Measurements from ENCODE around the gene STEAP2. TPM values are rescaled to one million over a fixed set of nuclear protein-coding genes. Genes with fewer than 3 reads are reported as not detected.

STEAP2 gene
- total RNA-seq, 1 experiment from 2014 or later: 13.4 TPM

DNA sequence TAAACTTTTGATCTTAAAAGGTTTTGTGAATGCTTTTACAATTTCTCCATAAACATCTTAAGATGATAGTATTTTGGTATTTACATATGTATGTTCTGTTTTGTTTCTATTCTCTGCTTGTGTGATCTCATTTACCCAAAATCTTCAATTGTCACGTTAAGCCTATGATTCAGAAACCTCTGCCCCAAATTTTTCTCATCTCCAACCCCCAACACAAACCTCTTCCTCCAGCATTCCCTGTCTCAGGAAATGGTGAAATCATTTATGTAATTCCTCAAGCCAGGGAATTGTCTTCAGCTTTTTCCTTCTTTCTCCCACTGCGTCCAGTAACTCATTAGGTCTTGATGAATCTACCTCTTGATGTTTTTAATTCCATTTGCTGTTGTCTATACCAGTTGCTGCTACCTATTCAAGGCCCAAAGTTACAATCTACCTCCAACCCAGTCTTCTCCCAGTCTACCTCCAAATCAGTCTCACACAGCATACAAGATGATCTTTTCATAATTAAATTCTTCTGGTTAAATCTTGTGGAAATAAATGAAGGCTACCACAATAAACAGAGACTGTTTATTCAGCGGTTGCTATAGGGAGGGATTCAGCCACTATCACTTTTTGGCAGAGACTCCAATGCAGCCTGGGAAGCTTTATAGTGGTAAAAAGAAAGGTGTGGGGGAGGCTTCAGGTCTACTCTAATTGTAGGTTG is 39.2 kb downstream of the STEAP2 start:
- H3K36me3 ChIP-seq (ENCODE audit: control insufficient read depth in 1 of 2, insufficient read depth in 2 of 2, low read length in 2 of 2): no peaks in the 10 kb centered on the region
- no peak overlapping the region for H3K9ac ChIP-seq (ENCODE audit: low read length)
- no peak overlapping the region for H3K27ac ChIP-seq (ENCODE audit: low read depth, low read length)
- ChIA-PET POLR2A (interaction anchor here (1.0 to 1.5 kb wide), 2 partner anchors 39 to 72 kb away, joined by 3 read pairs; partner anchors contain the start of gene STEAP2), CTCF (no interaction called here), RAD21 (ENCODE audit: low non-redundant PET in 1 of 2, low total read pairs in 2 of 2, uncharacterized antibody in 2 of 2, unreplicated experiment in 2 of 2) (no interaction called here)
- ATAC-seq: no peak
- H4K20me1 ChIP-seq (ENCODE audit: insufficient read depth): no peaks in the 10 kb centered on the region
- H3K9me3 ChIP-seq (ENCODE audit: control insufficient read depth in 1 of 2, insufficient read depth in 1 of 2, low read depth in 1 of 2, low read length in 2 of 2): no peaks in the 10 kb centered on the region
- peaks cover 0 to 2% of the 10 kb centered on the region in 2 experiments; a peak in 1 of 4 replicates for H3K4me1 ChIP-seq (ENCODE audit: control insufficient read depth in 1 of 2, insufficient read depth in 2 of 2, low read length in 2 of 2)
- no peak overlapping the region for H3K4me2 ChIP-seq (ENCODE audit: low read length)
- no peak overlapping the region for H2AFZ ChIP-seq (ENCODE audit: low read depth, low read length, poor library complexity, severe bottlenecking)
- no peak overlapping the region for H3K4me3 ChIP-seq (replicated peaks in 1 of 2; ENCODE audit: low read depth in 1 of 2, low read length in 2 of 2)
- no peaks in the 10 kb centered on the region for H3K79me2 ChIP-seq (ENCODE audit: insufficient read depth, low read length)
- H3K27me3 ChIP-seq (ENCODE audit: insufficient read depth, low read length): no peaks in the 10 kb centered on the region
- no peaks in the 10 kb centered on the region for H3K9me2 ChIP-seq (ENCODE audit: insufficient read depth)
- no peak for DNase-seq (ENCODE audit: low read depth, low spot score)
- no peak for TF ChIP-seq POLR2AphosphoS5 (IDR thresholded peaks at IDR 0.05; ENCODE audit: low read depth, low read length)
- TF ChIP-seq CBX3 (IDR thresholded peaks at IDR 0.05; ENCODE audit: low read depth): no peak
- TF ChIP-seq ELF1 (IDR thresholded peaks at IDR 0.05; ENCODE audit: borderline replicate concordance, low read depth): no peak
- no peak for TF ChIP-seq SRF (IDR thresholded peaks at IDR 0.05; ENCODE audit: low read depth)
- no peak for TF ChIP-seq TCF7L2 (IDR thresholded peaks at IDR 0.05; ENCODE audit: borderline replicate concordance, extremely low read depth, insufficient read depth, insufficient read length)
- no peak for TF ChIP-seq POLR2A (IDR thresholded peaks at IDR 0.05; ENCODE audit: borderline replicate concordance, extremely low read depth, insufficient read depth, insufficient read length)
- TF ChIP-seq EZH2 (IDR thresholded peaks at IDR 0.05): no peak
- no peak for TF ChIP-seq SP1 (IDR thresholded peaks at IDR 0.05; ENCODE audit: low read depth)
- TF ChIP-seq EZH2phosphoT487 (IDR thresholded peaks at IDR 0.05; ENCODE audit: borderline replicate concordance): no peak
- no peak for TF ChIP-seq ZFX (IDR thresholded peaks at IDR 0.05)
- TF ChIP-seq, protein P1, sequence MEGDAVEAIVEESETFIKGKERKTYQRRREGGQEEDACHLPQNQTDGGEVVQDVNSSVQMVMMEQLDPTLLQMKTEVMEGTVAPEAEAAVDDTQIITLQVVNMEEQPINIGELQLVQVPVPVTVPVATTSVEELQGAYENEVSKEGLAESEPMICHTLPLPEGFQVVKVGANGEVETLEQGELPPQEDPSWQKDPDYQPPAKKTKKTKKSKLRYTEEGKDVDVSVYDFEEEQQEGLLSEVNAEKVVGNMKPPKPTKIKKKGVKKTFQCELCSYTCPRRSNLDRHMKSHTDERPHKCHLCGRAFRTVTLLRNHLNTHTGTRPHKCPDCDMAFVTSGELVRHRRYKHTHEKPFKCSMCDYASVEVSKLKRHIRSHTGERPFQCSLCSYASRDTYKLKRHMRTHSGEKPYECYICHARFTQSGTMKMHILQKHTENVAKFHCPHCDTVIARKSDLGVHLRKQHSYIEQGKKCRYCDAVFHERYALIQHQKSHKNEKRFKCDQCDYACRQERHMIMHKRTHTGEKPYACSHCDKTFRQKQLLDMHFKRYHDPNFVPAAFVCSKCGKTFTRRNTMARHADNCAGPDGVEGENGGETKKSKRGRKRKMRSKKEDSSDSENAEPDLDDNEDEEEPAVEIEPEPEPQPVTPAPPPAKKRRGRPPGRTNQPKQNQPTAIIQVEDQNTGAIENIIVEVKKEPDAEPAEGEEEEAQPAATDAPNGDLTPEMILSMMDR (IDR thresholded peaks at IDR 0.05 in 2 of 3, conservative IDR thresholded peaks at IDR 0.05 in 1 of 3; ENCODE audit: borderline replicate concordance in 1 of 3, insufficient read depth in 1 of 3, low read depth in 2 of 3, low read length in 2 of 3): no peak
- no peak for TF ChIP-seq RAD21 (IDR thresholded peaks at IDR 0.05; ENCODE audit: low read depth)
- TF ChIP-seq, protein P2, sequence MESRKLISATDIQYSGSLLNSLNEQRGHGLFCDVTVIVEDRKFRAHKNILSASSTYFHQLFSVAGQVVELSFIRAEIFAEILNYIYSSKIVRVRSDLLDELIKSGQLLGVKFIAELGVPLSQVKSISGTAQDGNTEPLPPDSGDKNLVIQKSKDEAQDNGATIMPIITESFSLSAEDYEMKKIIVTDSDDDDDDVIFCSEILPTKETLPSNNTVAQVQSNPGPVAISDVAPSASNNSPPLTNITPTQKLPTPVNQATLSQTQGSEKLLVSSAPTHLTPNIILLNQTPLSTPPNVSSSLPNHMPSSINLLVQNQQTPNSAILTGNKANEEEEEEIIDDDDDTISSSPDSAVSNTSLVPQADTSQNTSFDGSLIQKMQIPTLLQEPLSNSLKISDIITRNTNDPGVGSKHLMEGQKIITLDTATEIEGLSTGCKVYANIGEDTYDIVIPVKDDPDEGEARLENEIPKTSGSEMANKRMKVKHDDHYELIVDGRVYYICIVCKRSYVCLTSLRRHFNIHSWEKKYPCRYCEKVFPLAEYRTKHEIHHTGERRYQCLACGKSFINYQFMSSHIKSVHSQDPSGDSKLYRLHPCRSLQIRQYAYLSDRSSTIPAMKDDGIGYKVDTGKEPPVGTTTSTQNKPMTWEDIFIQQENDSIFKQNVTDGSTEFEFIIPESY (IDR thresholded peaks at IDR 0.05; ENCODE audit: extremely low read depth, insufficient replicate concordance, low read length): no peak
- no peak for TF ChIP-seq YY1 (IDR thresholded peaks at IDR 0.05; ENCODE audit: extremely low read depth, insufficient replicate concordance, low read depth, low read length)
- TF ChIP-seq FOSL1 (IDR thresholded peaks at IDR 0.05; ENCODE audit: low read depth): no peak
- intact Hi-C loops (cut with micrococcal nuclease): no loop called here
- no TSS peak for BruUV-seq (replicated peaks)

Measured in HCT116 (cell line).